NCI-H2081 (cell line): ENCODE results near the gene NTMT1.

Experiments used
- DNase-seq, 2 experiments: peaks; one replicate each; lab custom pipeline; 2025; lab: John Stamatoyannopoulos, UW

NTMT1 gene

DNA sequence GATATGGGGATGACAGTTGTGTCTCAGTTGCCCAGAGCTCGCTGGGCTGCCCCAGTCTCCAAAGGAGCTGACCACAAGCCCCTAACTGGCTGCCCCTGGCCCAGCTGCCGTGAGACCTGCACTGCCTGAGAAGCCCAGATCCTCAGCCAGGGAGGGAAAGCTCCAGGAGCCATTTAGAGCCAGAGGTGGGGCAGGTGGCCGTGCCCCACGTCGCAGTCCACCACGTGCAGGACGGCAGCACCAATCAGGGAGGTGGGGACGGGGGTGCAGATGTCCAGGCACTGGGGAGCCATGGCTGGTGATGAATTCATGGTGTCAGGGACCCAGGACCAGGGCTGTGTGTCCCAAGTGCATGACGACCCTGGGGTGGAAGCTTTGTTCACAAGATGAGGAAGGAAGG, 52.9 kb downstream of the NTMT1 start:
- DNase-seq: no peak

DNA sequence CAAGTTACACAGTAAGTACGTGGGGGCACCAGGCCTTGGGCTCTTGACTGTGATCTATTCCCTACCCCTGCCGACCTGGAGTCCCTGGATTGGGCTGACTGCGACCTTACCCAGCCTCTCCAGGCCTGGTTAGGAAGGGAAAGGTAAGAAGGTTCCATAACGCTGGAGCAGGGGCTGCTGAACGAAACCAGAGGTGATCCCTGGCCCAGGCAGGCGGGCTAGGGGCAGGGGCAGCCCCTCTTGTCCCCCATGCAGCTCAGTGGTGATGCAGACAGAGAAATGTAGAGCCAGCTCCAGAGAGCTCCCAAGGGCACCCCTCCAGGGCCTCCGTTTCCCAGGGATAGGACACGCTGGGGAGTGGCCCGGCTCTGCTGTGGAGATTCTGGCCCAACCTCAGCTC, 53.6 kb downstream of the NTMT1 start:
- no peak for DNase-seq

DNA sequence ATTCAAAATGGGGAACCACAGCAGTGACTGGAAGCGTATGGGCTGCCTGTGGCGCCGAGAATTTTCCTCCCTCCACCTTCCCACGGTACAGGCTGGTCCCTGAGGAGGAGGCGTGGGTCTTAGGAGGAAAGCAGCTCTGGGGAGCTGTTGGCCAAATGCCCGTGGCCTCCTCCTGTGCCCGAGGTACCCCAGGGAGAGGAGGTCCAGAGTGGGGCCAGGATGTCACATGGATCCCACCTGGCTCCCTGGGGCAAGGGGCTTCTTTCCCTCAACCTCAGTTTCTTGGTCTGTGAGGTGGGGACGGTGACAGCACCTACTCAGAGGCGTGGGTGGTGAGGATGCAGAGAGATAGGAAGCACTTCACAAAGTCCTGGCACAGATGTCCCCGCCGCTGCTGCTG, 56.0 kb downstream of the NTMT1 start:
- DNase-seq: no peak

DNA sequence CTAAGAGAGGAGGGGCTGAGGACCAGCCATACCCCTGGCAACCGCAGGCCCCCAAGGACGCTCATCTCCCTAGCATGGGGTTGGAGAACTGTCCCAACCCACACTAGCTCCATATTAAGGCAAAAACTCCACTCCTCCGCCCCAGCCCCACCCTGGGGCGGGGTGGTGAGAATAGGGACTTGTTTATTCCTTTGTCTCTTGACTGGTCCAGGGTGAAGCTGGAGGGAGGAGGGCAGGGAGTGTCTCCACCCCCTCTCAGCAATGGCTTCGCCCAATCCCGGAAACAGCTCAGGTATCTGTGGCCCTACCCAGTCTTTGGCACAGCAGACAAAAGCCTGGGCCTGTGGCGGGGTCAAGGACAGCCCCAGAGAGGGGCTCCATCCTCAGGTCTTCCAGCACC, 56.4 kb downstream of the NTMT1 start:
- DNase-seq: no peak

DNA sequence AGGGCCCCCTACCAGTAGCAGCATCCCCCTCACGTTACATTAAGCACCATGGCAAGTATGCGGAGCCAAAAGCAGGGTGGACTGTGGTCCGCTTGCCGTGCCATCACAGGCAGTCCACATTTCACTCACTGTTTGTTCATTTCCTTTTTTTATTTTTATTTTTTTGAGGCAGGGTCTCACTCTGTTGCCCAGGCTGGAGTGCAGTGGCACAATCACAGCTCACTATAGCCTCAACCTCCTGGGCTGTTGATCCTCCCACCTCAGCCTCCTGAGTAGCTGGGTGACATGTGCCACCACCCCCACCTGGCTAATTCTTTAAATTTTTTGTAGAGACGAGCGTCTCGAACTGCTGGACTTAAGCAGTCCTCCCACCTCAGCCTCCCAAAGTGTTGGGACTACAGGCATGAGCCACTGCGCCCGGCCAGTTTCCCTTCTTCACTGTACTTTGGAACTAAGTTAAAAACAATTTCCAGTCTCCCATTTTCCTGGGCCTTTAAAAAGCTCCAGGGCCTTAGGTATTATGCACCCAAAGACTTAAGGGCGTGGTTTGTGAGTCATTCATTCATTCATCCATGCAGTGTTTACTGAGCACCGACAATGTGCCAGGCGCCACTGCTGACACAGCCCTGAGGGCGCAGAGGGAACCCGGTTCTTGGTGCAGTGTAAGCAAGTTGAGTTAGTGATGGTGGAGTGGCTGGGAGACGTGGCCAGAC, 59.4 kb downstream of the NTMT1 start:
- no peak for DNase-seq
